PC-3 (cell line): ENCODE measurements around the gene SLC31A2.
"Not testable (repeated sequence)": the region's sequence is repeated elsewhere in the genome, so short reads cannot be mapped to it uniquely, and the experiment has no call there.

ENCODE experiments used
- EZH2 ChIP-seq: fragments of 300-600 bp; sonication (generic); IDR thresholded peaks from one replicate; pipeline ENCODE4 v1.6.1; 2017; ENCODE audit warnings: antibody characterized with exemption, mild to moderate bottlenecking, low read length; ENCODE audit not compliant: unreplicated experiment
- EZH2phosphoT487 ChIP-seq: fragments of 300-600 bp; sonication (generic); IDR thresholded peaks from 2 replicates; pipeline ENCODE4 v1.6.1; 2018; ENCODE audit warnings: mild to moderate bottlenecking, antibody characterized with exemption, low read length, borderline replicate concordance
- TF ChIP-seq, protein P1 (sequence below): fragments of 300-600 bp; sonication (generic); conservative IDR thresholded peaks from 2 replicates; pipeline ENCODE4 v1.5.1; 2017; ENCODE audit warnings: antibody characterized with exemption, low read depth, mild to moderate bottlenecking, low read length

- TF ChIP-seq, protein P1, sequence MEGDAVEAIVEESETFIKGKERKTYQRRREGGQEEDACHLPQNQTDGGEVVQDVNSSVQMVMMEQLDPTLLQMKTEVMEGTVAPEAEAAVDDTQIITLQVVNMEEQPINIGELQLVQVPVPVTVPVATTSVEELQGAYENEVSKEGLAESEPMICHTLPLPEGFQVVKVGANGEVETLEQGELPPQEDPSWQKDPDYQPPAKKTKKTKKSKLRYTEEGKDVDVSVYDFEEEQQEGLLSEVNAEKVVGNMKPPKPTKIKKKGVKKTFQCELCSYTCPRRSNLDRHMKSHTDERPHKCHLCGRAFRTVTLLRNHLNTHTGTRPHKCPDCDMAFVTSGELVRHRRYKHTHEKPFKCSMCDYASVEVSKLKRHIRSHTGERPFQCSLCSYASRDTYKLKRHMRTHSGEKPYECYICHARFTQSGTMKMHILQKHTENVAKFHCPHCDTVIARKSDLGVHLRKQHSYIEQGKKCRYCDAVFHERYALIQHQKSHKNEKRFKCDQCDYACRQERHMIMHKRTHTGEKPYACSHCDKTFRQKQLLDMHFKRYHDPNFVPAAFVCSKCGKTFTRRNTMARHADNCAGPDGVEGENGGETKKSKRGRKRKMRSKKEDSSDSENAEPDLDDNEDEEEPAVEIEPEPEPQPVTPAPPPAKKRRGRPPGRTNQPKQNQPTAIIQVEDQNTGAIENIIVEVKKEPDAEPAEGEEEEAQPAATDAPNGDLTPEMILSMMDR: not testable (repeated sequence)
- TF ChIP-seq EZH2, EZH2phosphoT487: not testable (repeated sequence)
Observed at GRCh38 chr9:113111065-113111951, 39.5 kb upstream of the SLC31A2 start.
